HG03432 (cell line): ENCODE data around the gene ZFR.
"Not testable (repeated sequence)": the region's sequence is repeated elsewhere in the genome, so short reads cannot be mapped to it uniquely, and the experiment has no call there.

Experiments used
- ATAC-seq: cut with Tn5 transposase; IDR thresholded peaks from one replicate; pipeline ENCODE4 v1.9.1; 2021; ENCODE audit warnings: mild to moderate bottlenecking, moderate library complexity; ENCODE audit not compliant: unreplicated experiment

ZFR gene

DNA sequence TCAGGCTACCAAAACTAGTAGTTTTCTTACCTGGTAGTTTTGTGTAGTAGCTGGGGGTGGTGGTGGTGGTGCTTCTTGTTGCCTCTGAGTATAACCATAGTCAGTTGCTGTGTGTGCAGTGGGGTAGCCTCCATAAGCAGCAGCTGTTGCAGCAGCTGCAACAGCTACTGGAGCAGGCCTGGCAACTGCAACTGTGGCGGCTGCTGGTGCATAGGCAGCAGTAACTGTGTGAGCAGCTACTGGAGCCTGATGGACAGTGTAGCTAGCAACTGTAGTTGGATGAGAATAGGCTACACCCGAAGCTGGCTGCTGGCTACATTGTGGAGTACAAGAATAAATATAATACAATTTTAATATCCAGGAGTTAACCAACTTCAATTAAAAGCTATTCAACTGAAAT lies 24.7 kb downstream of the ZFR start:
- ATAC-seq: no peak

DNA sequence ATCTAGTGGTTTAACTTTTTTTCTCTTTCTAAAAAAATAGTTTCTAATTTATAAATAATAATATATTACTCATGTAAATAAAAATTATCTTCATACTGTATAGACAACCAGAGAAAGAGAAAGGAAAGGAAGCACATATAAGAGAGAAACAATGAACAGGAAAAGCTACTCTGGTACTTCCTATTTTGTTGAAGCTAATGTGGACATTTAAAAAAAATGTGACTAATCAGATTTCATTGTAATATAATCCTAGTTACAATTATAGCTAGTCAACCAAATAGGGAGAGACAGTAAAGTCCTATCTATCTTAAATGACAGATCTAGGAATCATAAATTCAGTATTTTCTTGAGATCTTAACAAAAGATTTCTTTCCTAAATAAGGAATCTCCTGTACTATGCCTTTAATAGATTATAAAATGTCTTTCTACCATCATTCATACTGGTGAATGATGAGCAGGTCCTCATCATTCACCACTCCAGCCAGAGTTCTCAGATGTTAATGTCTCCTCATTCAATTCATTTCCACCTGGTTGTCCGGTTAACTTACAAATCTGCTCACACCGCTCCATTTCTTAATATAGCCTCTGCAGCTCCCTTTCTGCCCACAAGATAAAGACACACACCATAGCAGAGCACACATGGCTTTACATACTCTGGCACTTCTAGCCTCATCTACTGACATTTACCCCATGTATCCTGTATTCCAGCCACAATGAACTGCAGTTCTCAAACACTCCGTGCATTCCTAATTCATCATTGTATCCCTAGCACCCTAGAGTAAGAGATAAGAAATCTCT lies 30.9 kb downstream of the ZFR start:
- no peak for ATAC-seq

DNA sequence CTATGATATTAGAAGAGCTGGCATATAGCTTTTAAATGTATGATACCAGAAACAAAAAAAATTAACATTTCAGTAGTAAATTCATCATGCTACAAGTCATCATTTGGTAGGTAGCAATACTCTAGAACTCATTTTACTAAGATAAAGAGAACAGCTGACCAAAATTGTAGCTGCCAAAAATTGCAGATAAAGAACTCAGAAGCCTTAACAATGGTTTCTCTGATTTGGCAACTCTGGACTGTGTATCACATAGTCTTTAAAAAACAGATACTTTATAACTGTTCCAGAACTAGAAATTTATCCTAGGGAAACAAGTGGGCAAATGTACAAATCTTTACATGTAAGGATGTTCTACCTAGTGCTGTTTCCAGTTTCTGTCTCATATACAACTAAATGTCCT lies 33.9 kb downstream of the ZFR start:
- ATAC-seq: no peak

DNA sequence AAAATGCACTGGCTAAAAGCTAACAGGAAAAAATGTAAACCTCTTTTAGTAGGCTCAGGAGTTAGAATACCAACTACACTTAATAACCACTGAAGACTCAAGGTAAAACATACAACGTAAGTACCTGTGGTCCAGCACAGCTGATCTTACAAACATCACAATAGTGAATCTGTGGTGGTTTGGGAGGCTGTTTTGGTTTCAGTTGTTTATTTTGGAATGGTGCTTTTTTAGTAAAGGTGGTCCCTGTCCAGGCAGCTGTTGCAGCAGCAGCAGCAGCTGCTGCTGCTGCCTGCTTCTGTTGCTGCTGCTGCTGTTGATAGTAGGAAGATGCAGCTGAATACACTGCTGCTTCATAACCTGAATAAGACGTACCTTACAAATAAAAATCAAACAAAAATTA lies 37.9 kb downstream of the ZFR start:
- ATAC-seq: no peak

DNA sequence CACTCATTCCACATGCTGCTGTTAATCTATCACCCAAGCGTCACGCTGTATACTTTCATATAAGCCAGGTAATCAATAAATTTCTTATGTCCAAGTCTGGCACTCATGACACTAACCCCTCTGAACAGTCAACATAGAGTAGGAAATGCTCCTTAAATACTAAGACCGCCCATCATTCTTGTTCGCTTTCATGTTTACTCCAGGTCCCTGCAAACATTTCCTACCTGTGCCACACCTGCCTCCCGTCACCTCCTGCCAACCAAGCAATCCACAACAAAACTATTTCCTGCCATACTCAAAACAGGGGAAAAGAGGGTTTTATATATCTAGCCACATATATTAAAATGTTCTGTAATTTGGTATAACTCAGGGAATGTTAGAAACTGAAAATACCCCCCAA lies 39.0 kb downstream of the ZFR start:
- no peak for ATAC-seq

DNA sequence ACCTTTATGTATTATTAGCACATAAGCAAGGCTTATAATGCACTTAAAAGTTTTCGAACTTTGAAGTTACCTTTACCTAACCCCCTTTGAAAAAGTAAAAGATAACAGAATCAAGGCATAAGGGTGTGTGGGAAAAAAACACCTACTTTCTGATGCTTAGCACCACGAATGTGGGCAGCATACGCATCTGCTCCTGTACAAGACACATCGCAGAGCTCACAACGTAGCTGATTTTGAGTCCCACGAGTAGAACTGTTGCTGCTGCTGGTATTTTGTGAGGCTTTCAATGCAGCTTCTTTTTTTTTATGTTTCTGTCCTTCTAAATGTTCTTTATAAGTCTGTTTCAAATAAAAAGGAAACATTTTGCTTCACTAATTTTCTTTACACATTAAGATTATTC lies 40.8 kb downstream of the ZFR start:
- ATAC-seq: no peak

DNA sequence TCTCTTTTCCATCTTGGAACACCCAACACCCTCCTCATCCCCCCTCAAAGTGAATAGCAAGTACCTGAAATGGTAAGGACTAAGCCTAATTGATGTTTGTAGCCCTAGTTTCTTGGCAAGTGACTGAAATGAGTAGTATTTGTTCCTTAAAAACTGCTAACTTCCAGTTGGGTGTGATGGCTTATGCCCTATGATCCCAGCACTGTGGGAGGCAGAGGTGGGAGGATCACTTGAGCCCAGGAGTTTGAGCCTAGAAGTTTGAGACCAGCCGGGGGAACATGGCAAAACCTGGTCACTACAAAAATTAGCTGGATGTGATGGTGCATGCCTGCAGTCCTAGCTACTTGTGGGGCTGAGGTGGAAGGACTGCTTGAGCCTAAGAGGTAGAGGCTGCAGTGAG lies 44.1 kb downstream of the ZFR start:
- ATAC-seq: no peak

DNA sequence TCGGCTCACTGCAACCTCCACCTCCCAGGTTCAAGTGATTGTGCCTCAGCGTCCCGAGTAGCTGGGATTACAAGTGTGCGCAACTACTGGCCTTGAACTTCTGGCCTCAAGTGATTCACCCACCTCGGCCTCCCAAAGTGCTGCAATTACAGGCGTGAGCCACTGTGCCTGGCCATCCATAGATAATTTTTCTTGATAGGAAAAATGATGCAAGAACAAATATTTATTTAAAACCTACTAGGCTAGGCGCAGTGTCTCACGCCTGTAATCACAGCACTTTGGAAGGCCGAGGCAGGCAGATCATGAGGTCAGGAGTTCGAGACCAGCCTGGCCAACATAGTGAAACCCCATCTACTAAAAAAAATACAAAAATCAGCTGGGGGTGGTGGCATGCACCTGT lies 45.8 kb downstream of the ZFR start:
- ATAC-seq: not testable (repeated sequence)

DNA sequence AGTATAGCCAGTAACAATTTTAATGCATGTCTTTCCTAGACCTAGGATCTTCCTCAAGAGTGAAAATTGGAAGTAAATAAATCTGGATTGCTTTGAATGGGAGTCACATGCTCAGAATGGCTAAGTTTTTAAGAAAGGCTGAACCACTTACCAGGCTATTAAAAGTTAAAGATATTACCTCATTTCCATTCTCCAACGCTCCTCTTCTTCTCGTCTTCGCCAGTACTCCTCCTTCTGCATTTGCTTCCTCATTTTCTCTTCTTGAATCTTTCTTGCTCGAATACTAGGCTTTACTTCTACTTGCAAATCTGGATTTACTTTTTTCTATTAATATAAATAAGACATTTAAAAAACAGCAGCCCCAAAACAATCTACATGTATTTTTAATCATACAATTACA lies 49.6 kb downstream of the ZFR start:
- no peak for ATAC-seq

DNA sequence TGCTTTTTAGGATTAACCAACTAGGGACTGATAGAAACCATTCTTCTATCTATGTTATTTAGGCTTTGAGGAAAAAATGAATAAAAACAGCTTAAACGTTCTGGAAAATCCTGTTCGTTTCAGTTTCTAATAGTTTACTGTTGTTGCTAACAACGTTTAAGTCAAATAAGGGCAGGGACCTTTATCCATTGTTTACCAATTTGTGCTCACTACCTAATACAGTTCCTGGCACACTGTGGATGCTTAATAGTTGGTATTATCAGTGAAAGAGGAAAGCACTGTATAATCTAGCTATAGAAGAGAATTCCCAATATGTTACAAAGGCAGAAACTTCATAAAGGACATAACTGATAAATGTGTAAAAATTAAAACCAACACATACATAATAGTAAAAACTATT lies 52.5 kb downstream of the ZFR start:
- no peak for ATAC-seq

DNA sequence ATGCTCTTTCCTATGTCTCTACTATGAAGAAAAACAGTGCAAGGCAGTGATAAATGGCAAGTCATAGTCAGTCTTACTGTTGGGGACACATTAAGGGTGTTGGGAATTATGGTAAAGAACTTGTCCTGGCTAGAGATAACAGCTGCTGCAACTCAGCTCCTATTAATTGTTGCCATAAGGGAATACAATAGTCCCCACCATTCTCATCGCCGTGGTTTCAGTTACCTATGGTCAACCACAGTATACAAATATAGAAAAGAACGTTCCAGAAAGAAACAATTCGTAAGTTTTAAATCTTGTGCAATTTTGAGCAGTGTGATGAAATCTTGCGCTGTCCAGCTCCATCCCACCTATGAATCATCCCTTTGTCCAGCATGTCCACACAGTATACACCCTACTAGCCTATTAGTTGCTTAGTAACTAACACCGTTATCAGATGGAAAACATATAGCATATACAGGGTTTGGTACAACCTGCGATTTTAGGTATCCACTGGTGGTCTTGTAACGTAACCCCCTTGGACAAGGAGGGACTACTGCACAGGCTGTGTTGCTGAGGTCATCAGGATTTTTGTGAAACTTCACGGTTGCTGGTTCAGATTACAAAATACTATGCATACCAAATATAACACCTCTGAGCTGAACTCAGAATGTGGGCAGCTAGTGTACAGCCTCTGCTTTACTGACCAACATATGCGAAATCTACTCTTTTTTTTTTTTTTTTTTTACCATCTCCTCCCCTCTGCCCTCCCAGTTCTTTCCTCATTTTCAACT lies 53.5 kb downstream of the ZFR start:
- no peak for ATAC-seq

DNA sequence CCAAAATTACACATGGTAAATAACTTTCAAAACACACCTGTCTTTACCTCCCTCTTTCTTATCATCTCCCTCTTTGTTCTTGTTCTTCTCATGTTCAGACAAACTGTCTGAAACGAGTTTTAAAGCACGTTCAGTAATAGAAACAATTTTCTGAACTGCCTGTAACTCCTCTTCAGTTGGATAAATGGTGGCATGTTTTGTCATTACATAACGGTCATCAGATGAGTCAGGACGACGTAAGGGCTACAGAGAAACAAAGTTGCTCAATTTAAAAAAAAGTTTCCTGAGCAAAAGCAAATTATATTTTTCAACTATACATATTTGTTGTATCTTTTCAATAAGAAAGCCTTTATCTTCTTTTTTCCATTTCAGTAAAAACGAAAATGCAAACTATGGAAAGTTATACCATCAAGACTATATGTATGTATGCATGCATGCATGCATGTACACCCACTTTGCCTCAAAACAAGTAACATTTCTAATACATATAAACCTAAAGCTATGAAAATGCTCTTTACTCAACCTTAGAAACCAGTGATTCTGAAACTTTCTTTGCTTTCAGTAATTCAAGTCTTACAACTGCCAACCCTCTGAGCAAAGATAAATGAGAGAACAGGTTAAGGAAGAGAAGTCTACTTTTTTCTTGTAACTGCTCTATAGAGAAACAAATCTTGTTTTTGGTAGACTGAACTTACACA lies 56.0 kb downstream of the ZFR start:
- ATAC-seq: no peak

DNA sequence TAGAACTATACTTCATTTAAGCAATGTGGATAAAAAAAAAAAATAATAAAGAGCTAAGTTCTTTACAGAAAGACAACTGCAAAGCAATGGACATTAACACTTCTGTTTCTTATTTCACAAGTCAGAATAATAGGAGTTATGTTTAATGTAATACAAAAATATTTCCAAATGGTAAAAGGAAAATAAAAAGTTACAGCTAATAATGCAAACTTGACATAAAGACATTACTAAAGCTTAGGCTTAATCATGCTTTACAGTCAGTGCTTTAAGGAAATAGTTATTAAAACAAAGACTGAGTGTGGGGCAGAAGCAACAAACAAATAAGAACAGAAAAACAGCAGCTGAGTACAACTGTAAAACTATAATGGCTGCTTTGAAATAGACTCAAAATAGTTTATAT lies 56.7 kb downstream of the ZFR start:
- no peak for ATAC-seq

DNA sequence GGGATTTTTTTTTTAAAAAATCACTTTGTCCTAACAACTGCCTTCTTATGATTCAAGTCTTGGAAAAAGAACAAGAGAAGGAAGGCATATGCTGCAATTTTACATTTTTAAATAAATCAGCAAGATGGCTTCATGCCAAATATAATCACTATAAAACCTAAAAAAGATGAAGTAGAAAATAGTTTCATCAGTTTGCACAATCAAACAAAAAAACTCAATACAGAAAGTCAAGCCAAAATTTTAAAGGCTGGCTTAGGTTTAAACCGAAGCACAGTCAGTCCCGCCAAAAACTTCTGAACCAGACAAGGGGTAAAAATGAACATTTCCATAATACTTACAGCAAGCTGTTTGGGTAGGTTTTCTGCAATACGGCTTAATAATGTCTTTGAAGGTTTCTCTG lies 57.3 kb downstream of the ZFR start:
- no peak for ATAC-seq

DNA sequence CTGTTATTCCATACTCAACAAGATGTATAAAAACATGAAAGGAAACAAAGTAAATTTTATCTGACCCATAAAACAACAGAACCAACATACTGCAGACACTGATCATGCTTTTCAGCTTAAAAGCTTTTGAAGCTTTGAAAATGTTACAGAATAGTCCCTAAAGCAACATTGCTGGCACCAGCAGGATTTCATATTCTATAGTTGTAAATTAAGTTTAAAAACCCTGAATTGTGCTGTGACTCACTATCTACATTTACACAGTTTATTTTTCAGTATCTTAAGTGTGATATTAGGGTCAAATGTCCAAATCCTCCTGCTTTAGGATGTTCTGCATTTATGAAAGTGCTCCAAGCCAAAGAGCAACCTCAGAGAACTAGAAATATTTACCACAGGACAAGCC lies 59.9 kb downstream of the ZFR start:
- no peak for ATAC-seq

DNA sequence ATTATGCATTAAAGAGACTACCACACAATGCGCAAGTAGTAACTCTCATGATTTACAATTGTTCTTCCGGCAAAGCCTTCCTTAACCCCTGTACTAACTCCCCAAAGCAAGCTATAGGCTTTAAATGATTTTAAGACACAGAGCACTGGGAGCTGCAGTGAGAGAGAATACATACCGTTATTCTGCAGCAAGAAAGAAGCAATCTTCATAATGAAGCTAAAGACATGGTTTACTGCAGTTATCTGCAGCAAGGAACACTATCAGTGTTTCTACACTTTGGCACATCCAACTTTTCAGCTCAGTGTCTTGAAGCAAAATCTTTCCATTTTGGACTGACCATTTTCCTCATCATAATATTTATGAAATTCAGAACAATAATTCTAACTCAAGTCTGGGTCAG lies 61.0 kb downstream of the ZFR start:
- no peak for ATAC-seq

DNA sequence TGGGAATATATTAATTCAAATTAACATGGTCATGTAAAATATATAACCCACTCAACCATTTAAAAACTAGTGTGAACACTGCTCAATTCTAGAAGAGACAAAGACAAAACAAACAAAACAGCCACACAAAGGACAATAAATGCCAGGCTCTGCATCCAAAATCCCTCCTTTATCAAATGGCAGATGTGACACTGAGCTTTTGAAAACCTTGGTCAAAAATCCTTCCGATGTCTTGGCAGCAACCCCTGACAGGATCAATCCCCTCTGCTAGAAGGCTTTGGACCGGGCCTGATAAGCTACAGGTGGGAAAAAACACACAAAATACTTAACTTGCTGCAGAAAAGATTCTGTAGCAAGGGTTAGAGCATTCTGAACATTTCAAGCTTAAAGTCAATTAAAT lies 61.5 kb downstream of the ZFR start:
- no peak for ATAC-seq

DNA sequence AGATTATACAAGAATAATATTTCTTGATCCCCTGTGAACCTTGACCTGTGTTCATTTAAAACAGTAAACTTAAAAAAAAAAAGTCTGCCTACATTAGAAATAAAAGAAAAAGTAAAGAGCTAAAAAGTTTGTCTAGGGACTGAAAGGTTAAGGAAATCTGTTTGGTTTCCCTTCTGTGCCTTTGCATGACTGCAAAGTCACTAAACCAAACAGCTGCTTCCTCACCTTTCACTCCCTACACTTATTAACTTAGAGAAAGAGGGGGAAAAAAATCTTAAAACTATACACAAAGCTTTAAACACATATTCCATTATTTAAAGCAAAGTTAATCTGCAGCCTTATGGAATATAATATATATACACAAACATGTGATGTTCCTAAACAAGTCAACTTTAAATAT lies 65.1 kb downstream of the ZFR start:
- ATAC-seq: no peak

DNA sequence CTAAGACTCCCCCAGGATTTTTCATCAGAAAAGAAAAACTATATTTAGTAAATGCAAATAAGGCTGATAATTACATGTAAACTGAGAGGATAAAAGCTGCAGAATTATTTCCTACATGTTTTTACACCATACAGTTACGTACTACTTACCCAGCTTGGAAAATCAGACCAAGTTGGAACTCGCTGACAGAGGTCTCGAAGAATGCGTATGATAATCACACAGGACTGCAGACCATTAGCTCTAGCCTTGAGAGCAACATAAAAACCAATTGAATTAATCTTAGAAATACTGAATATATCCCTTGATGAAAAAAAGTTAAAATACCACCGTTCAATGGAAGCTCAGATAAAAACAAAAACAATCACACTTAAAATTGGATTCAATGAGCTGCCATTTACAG lies 65.6 kb downstream of the ZFR start:
- ATAC-seq: no peak

DNA sequence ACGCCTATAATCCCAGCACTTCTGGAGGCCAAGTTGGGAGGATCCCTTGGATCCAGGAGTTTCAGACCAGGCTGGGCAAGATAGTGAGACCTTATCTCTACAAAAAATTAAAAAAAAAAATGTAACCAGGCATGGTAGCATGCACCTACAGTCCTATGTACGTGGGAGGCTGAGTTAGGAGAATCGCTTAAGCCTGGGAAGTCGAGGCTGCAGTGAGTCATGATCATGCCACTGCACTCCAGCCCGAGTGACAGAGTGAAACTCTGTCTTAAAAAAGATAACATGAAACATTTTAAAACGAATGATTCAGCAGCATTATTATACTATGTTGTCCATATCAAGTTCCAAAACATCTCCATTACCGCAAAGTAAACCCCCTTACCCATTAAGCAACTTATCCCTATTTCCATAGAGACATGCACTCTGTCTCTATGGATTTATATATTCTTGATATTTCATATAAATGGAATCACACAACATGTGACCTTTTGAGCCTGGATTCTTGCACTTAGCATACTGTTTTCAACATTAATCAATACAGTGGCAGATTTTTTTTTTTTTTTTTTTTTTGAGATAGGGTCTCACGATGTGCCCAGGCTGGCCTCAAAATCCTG lies 74.9 kb downstream of the ZFR start:
- ATAC-seq: no peak

DNA sequence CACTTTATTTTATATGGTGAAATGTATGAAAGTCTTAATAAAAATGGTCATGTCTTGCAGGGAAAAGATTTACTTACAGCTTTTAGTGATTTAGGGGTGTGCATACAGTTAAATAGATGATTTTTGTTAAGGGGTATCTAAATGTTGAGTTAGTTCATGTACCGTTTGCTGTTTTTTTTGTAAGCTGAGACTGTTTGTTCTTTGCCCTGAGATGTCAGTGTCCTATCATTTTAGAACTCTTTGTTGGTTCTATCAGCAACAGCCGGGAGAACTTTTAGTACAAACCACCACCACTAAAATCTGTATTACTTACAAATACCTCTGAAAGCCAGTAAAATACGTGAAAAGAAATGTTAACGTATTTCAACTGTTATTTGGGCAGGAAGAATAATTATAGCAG lies 75.5 kb downstream of the ZFR start:
- ATAC-seq: no peak

DNA sequence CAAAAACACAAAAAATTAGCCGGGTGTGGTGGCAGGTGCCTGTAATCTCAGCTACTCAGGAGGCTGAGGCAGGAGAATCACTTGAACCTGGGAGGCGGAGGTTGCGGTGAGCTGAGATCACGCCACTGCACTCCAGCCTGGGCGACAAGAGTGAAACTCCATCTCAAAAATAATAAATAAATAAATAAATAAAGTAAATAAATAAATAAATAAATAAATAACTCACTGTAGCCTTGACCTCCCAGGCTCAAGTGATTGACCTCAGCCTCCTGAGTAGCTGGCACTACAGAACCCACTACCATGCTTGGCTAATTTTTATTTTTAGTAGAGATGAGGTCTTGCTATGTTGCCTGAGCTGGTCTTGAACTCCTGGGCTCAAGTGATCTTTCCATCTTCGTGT lies 77.3 kb downstream of the ZFR start:
- not testable (repeated sequence) for ATAC-seq
